HepG2 (cell line): ENCODE results near the gene ACSBG1.

Experiments used
- MEIS2 ChIP-seq: sonication (generic); formaldehyde crosslinking; IDR thresholded peaks from 2 replicates; pipeline ENCODE4 v1.9.0; 2021; ENCODE audit warnings: mild to moderate bottlenecking, missing genetic modification reagents
- NFYB ChIP-seq: sonication (generic); formaldehyde crosslinking; IDR thresholded peaks from 2 replicates; pipeline ENCODE4 v1.4.0; 2020; ENCODE audit warnings: missing genetic modification reagents
- SMARCC2 ChIP-seq: fragments of 450-650 bp; IDR thresholded peaks from 2 replicates; pipeline ENCODE4 v1.6.1; 2017; ENCODE audit warnings: antibody characterized with exemption, mild to moderate bottlenecking
- SUZ12 ChIP-seq: fragments of 150-350 bp; IDR thresholded peaks from 2 replicates; pipeline ENCODE4 v1.6.1; 2014; ENCODE audit warnings: low read depth, low read length
- ZNF552 ChIP-seq: sonication (generic); formaldehyde crosslinking; IDR thresholded peaks from 2 replicates; pipeline ENCODE4 v1.9.0; 2022; ENCODE audit warnings: missing genetic modification reagents, mild to moderate bottlenecking, borderline replicate concordance
- ZNF883 ChIP-seq: sonication (generic); formaldehyde crosslinking; IDR thresholded peaks from 2 replicates; pipeline ENCODE4 v1.5.1; 2020; ENCODE audit warnings: mild to moderate bottlenecking, missing genetic modification reagents; ENCODE audit errors: not compliant biosample characterization
- TF ChIP-seq, protein P1 (sequence below): sonication (generic); formaldehyde crosslinking; IDR thresholded peaks from 2 replicates; pipeline ENCODE4 v1.4.0; 2020; ENCODE audit warnings: missing genetic modification reagents
- TF ChIP-seq, protein P2 (sequence below): sonication (generic); formaldehyde crosslinking; IDR thresholded peaks from 2 replicates; pipeline ENCODE4 v1.5.0; 2020; ENCODE audit warnings: missing genetic modification reagents

DNA sequence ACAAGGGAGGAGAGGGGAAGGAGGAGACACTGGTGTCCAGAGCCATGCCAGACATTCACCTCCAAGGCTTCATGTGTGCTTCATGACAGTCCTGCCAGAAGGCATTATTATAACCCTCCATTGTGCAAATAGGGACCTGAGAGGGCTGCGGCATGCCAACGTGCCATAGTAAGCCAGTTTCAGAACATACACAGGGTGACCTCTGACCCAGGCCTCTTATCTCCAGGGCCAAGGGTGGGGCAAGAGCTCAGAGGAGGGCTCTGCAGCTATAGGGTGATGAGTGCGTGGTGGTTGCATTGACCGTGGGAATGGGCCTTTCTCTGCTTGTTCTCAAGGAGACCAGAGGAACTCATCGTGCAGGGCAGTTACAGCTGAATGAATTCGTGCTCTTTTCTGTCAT, 9.7 kb upstream of the ACSBG1 start:
- TF ChIP-seq ZNF552 (CRISPR knock-in tag) (no peak), NFYB (no peak), SMARCC2 (no peak), MEIS2 (CRISPR knock-in tag) (no peak), ZNF883 (no peak), SUZ12 (no peak)
- TF ChIP-seq, protein P1, sequence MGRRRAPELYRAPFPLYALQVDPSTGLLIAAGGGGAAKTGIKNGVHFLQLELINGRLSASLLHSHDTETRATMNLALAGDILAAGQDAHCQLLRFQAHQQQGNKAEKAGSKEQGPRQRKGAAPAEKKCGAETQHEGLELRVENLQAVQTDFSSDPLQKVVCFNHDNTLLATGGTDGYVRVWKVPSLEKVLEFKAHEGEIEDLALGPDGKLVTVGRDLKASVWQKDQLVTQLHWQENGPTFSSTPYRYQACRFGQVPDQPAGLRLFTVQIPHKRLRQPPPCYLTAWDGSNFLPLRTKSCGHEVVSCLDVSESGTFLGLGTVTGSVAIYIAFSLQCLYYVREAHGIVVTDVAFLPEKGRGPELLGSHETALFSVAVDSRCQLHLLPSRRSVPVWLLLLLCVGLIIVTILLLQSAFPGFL (CRISPR knock-in tag) = no peak
- TF ChIP-seq, protein P2, sequence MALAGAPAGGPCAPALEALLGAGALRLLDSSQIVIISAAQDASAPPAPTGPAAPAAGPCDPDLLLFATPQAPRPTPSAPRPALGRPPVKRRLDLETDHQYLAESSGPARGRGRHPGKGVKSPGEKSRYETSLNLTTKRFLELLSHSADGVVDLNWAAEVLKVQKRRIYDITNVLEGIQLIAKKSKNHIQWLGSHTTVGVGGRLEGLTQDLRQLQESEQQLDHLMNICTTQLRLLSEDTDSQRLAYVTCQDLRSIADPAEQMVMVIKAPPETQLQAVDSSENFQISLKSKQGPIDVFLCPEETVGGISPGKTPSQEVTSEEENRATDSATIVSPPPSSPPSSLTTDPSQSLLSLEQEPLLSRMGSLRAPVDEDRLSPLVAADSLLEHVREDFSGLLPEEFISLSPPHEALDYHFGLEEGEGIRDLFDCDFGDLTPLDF (CRISPR knock-in tag) = no peak
